DOHH2 (cell line): ENCODE results near the gene NRXN3.

ENCODE experiments used
- EZH2phosphoT487 ChIP-seq: fragments of 200-600 bp; sonication (generic); IDR thresholded peaks from 2 replicates; pipeline ENCODE4 v1.6.1; 2017; ENCODE audit warnings: borderline replicate concordance, mild to moderate bottlenecking, antibody characterized with exemption, low read length, moderate library complexity, mixed read lengths
- TF ChIP-seq, protein P1 (sequence below): fragments of 200-600 bp; sonication (generic); IDR thresholded peaks from one replicate; pipeline ENCODE4 v1.5.1; 2014; ENCODE audit warnings: antibody characterized with exemption, mild to moderate bottlenecking, low read depth, low read length; ENCODE audit not compliant: poor library complexity, severe bottlenecking

- TF ChIP-seq EZH2phosphoT487 = no peak
- TF ChIP-seq, protein P1, sequence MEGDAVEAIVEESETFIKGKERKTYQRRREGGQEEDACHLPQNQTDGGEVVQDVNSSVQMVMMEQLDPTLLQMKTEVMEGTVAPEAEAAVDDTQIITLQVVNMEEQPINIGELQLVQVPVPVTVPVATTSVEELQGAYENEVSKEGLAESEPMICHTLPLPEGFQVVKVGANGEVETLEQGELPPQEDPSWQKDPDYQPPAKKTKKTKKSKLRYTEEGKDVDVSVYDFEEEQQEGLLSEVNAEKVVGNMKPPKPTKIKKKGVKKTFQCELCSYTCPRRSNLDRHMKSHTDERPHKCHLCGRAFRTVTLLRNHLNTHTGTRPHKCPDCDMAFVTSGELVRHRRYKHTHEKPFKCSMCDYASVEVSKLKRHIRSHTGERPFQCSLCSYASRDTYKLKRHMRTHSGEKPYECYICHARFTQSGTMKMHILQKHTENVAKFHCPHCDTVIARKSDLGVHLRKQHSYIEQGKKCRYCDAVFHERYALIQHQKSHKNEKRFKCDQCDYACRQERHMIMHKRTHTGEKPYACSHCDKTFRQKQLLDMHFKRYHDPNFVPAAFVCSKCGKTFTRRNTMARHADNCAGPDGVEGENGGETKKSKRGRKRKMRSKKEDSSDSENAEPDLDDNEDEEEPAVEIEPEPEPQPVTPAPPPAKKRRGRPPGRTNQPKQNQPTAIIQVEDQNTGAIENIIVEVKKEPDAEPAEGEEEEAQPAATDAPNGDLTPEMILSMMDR = no peak
These were observed 1129.0 kb downstream of the NRXN3 start for GRCh38 chr14:79299162-79299561.
